Measurements from ENCODE around the gene SCYL2. TPM values are rescaled to one million over a fixed set of nuclear protein-coding genes. Genes with fewer than 3 reads are reported as not detected.

The SCYL2 gene
- total and polyA plus RNA-seq, 10 of the 15 experiments (the other 5 are each of a cell fraction or from before 2014, with no cell fraction given), result 5.4 to 34.3 (median 26.9) TPM

DNA sequence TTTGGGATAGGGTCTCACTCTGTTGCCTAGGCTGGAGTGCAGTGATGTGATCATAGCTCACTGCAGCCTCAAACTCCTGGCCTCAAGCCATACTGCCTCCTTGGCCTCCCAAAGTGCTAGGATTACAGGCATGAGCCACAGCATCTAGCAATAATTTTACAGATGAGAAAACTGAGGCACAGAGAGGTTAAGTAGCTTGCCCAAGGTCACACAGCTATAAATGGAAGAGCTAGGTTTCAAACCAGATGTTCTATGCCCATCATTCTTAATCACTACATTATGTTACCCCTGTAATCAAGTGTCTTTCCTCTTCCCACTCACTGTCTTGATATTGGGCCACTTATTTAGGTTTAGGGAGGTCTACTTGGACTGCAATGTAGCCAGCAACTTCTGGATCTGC lies 93.5 kb downstream of the SCYL2 start (continued):
- TF ChIP-seq CHD4 (IDR thresholded peaks at IDR 0.05) (no peak), HDAC2 (IDR thresholded peaks at IDR 0.05) (no peak), TCF7 (IDR thresholded peaks at IDR 0.05; ENCODE audit: borderline replicate concordance) (no peak)
- TF ChIP-seq, protein P1, sequence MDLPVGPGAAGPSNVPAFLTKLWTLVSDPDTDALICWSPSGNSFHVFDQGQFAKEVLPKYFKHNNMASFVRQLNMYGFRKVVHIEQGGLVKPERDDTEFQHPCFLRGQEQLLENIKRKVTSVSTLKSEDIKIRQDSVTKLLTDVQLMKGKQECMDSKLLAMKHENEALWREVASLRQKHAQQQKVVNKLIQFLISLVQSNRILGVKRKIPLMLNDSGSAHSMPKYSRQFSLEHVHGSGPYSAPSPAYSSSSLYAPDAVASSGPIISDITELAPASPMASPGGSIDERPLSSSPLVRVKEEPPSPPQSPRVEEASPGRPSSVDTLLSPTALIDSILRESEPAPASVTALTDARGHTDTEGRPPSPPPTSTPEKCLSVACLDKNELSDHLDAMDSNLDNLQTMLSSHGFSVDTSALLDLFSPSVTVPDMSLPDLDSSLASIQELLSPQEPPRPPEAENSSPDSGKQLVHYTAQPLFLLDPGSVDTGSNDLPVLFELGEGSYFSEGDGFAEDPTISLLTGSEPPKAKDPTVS (IDR thresholded peaks at IDR 0.05; ENCODE audit: low read depth, low read length), result no peak
- TF ChIP-seq, protein P2, sequence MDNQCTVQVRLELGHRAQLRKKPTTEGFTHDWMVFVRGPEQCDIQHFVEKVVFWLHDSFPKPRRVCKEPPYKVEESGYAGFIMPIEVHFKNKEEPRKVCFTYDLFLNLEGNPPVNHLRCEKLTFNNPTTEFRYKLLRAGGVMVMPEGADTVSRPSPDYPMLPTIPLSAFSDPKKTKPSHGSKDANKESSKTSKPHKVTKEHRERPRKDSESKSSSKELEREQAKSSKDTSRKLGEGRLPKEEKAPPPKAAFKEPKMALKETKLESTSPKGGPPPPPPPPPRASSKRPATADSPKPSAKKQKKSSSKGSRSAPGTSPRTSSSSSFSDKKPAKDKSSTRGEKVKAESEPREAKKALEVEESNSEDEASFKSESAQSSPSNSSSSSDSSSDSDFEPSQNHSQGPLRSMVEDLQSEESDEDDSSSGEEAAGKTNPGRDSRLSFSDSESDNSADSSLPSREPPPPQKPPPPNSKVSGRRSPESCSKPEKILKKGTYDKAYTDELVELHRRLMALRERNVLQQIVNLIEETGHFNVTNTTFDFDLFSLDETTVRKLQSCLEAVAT (IDR thresholded peaks at IDR 0.05), result no peak

DNA sequence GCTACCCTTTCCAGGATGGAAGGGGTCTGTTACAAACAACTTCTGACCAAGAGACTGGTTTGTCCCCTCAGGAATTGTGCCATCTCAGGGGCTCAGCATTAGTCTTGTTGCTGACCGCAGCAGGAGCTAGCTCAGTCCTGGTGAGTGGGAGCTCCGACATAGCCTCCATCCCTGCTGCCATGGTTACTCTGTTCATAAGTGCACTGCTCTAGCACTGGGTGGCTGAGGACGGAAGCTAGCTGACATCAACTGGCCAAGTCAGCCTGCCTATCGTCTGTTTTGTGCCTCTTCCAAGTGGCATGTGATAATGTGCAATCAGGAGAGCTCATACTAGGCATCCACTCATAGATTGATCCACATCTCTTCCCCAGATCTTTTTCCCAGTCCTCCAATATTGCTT lies 97.3 kb downstream of the SCYL2 start:
- Histone ChIP-seq H3K4me2 (ENCODE audit: control insufficient read depth, insufficient read depth) (no peak overlapping the region), H3K27me3 (replicated peaks in 1 of 2; ENCODE audit: control insufficient read depth in 2 of 2, insufficient read depth in 2 of 2, low read length in 1 of 2) (no peaks in the 10 kb centered on the region), H2AFZ (ENCODE audit: control insufficient read depth, low read depth, low read length) (no peak overlapping the region), H3K9ac (ENCODE audit: control insufficient read depth, insufficient read depth, low read length) (no peak overlapping the region), H3K4me1 (ENCODE audit: control insufficient read depth, insufficient read depth, low read length) (no peaks in the 10 kb centered on the region), H3K27ac (ENCODE audit: control insufficient read depth, insufficient read depth) (no peak overlapping the region), H3K4me3 (no peak overlapping the region), H3K36me3 (ENCODE audit: control insufficient read depth in 2 of 2, insufficient read depth in 2 of 2, low read length in 1 of 2) (no peaks in the 10 kb centered on the region), H4K20me1 (ENCODE audit: control insufficient read depth, insufficient read depth) (no peaks in the 10 kb centered on the region), H3K79me2 (ENCODE audit: control insufficient read depth, insufficient read depth, low read length) (no peaks in the 10 kb centered on the region), H3K9me3 (replicated peaks; ENCODE audit: control insufficient read depth, insufficient read depth, low read length) (no peaks in the 10 kb centered on the region)
- FAIRE-seq (no peak), DNase-seq (ENCODE audit: low read depth, low spot score) (no peak), ATAC-seq (no peak)
- intact Hi-C loops (cut with micrococcal nuclease; ENCODE audit: unreplicated experiment), result no loop called here
- TF ChIP-seq, protein P3, sequence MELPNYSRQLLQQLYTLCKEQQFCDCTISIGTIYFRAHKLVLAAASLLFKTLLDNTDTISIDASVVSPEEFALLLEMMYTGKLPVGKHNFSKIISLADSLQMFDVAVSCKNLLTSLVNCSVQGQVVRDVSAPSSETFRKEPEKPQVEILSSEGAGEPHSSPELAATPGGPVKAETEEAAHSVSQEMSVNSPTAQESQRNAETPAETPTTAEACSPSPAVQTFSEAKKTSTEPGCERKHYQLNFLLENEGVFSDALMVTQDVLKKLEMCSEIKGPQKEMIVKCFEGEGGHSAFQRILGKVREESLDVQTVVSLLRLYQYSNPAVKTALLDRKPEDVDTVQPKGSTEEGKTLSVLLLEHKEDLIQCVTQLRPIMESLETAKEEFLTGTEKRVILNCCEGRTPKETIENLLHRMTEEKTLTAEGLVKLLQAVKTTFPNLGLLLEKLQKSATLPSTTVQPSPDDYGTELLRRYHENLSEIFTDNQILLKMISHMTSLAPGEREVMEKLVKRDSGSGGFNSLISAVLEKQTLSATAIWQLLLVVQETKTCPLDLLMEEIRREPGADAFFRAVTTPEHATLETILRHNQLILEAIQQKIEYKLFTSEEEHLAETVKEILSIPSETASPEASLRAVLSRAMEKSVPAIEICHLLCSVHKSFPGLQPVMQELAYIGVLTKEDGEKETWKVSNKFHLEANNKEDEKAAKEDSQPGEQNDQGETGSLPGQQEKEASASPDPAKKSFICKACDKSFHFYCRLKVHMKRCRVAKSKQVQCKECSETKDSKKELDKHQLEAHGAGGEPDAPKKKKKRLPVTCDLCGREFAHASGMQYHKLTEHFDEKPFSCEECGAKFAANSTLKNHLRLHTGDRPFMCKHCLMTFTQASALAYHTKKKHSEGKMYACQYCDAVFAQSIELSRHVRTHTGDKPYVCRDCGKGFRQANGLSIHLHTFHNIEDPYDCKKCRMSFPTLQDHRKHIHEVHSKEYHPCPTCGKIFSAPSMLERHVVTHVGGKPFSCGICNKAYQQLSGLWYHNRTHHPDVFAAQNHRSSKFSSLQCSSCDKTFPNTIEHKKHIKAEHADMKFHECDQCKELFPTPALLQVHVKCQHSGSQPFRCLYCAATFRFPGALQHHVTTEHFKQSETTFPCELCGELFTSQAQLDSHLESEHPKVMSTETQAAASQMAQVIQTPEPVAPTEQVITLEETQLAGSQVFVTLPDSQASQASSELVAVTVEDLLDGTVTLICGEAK (IDR thresholded peaks at IDR 0.05; ENCODE audit: borderline replicate concordance), result no peak
- in situ Hi-C loops (cut with MboI), result no loop called here
- ChIA-PET POLR2A (no interaction called here), CTCF (interaction anchor here (2.7 kb wide), 1 partner anchor 40 kb away, joined by 7 read pairs; no protein-coding TSS in a partner anchor), SMC1A (ENCODE audit: uncharacterized antibody, unreplicated experiment) (interaction anchor here (0.5 kb wide), 1 partner anchor 1970 kb away, joined by 3 read pairs; no protein-coding TSS in a partner anchor), RAD21 (ENCODE audit: unreplicated experiment) (no interaction called here)
- no TSS peak for BruUV-seq (replicated peaks)
- WGBS (ENCODE audit: insufficient coverage, insufficient replicate concordance, low lambda C conversion rate, missing lambda C conversion rate), result 15% methylated on average over 4 of the region's 4 CpGs

Data from GM12878 (cell line).